A673 (cell line): ENCODE measurements around the gene TRAM1L1. TPM values are rescaled to one million over a fixed set of nuclear protein-coding genes. Genes with fewer than 3 reads are reported as not detected.

Experiments
- Bru-seq: library from RNA; stranded (reverse); fragments of 400-500 nt; gene quantifications from one replicate; lab custom pipeline; 2021; lab: Mats Ljungman, UMichigan
- BruChase-seq, 2 experiments: library from RNA; stranded (reverse); fragments of 400-500 nt; gene quantifications; one replicate each; lab custom pipeline; 2021; lab: Mats Ljungman, UMichigan
- BruUV-seq: library from RNA; stranded (reverse); fragments of 400-500 nt; replicated peaks from 2 replicates; lab custom pipeline; 2021; lab: Mats Ljungman, UMichigan
- CTCF ChIA-PET: fragments of 300-600 bp; sonication (Branson Sonifier 250); formaldehyde crosslinking; loops from one replicate; lab custom pipeline; 2022; ENCODE audit warnings: antibody characterized with exemption; lab: Charles Lee
- POLR2A ChIA-PET: fragments of 300-600 bp; sonication (Branson Sonifier 250); formaldehyde crosslinking; loops from one replicate; lab custom pipeline; 2022; ENCODE audit warnings: antibody characterized with exemption; ENCODE audit not compliant: low non-redundant PET; lab: Charles Lee
- DNase-seq: peaks from one replicate; pipeline ENCODE4 v3.0.0-alpha.2; 2015; ENCODE audit warnings: low spot score
- H3K27ac ChIP-seq: fragments of 200-600 bp; sonication (generic); 2 replicates; pipeline ENCODE4 v1.5.1; 2016; ENCODE audit warnings: mixed run types, low read depth, mild to moderate bottlenecking, mixed read lengths, antibody characterized with exemption, low read length; ENCODE audit not compliant: poor library complexity, severe bottlenecking
- H3K27me3 ChIP-seq: fragments of 200-600 bp; sonication (generic); replicated peaks from 2 replicates; pipeline ENCODE4 v1.6.1; 2017; ENCODE audit warnings: mixed run types, low read depth, mild to moderate bottlenecking, mixed read lengths, antibody characterized with exemption, low read length; ENCODE audit not compliant: insufficient read depth, poor library complexity
- H3K36me3 ChIP-seq: fragments of 200-600 bp; sonication (generic); 2 replicates; pipeline ENCODE4 v1.6.1; 2016; ENCODE audit warnings: mixed run types, mild to moderate bottlenecking, mixed read lengths, antibody characterized with exemption, low read length; ENCODE audit not compliant: insufficient read depth, poor library complexity, severe bottlenecking
- H3K4me1 ChIP-seq: fragments of 200-600 bp; sonication (generic); 2 replicates; pipeline ENCODE4 v1.6.1; 2017; ENCODE audit warnings: mixed run types, mild to moderate bottlenecking, mixed read lengths, antibody characterized with exemption, low read length; ENCODE audit not compliant: insufficient read depth, poor library complexity, severe bottlenecking
- H3K4me3 ChIP-seq: fragments of 200-600 bp; sonication (generic); 2 replicates; pipeline ENCODE4 v1.5.1; 2016; ENCODE audit warnings: low read depth, mixed run types, mild to moderate bottlenecking, mixed read lengths, low read length; ENCODE audit not compliant: poor library complexity, severe bottlenecking
- H3K9me3 ChIP-seq: fragments of 200-600 bp; sonication (generic); 2 replicates; pipeline ENCODE4 v1.6.1; 2016; ENCODE audit warnings: mixed run types, low read depth, mild to moderate bottlenecking, mixed read lengths, antibody characterized with exemption, low read length; ENCODE audit not compliant: poor library complexity, severe bottlenecking
- EZH2 ChIP-seq: fragments of 200-600 bp; sonication (generic); IDR thresholded peaks from 2 replicates; pipeline ENCODE4 v1.6.1; 2017; ENCODE audit warnings: borderline replicate concordance, low read depth, mild to moderate bottlenecking, mixed read lengths, antibody characterized with exemption, low read length; ENCODE audit not compliant: poor library complexity, severe bottlenecking
- intact Hi-C: fragments of 100-400 bp; cut with micrococcal nuclease; formaldehyde crosslinking; loops from one replicate; pipeline ENCODE4 v1.10.0; 2022; ENCODE audit not compliant: unreplicated experiment
- long read RNA-seq: library from polyadenylated mRNA; stranded (forward); transcript quantifications from one replicate; pipeline ENCODE4 v2.0.0, GENCODE V29; 2022
- total RNA-seq: library from RNA; stranded (reverse); gene quantifications from 2 replicates; pipeline ENCODE4 v1.2.3, GENCODE V29; 2021
- TF ChIP-seq, protein P1 (sequence below): fragments of 300-800, 200-600 bp; sonication (generic); conservative IDR thresholded peaks from 2 replicates; pipeline ENCODE4 v1.5.1; 2017; ENCODE audit warnings: low read depth, mild to moderate bottlenecking, antibody characterized with exemption, low read length, moderate library complexity, mixed read lengths

Gene TRAM1L1
- 4.5 and 5.3 TPM in 2 replicates for total RNA-seq
- Bru-seq, nascent RNA, result percentile 67 among the genes with signal in this experiment
- percentile 82 among the genes with signal in this experiment for BruChase-seq, experiment 1, labeled RNA remaining after a 2-hour chase
- percentile 54 among the genes with signal in this experiment for BruChase-seq, experiment 2, labeled RNA remaining after a 6-hour chase
- long read RNA-seq, transcript TRAM1L1-201 (1 exons, 2,023 nt), result major isoform, 21 of 22 reads
- long read RNA-seq, partial matches to known transcripts, result 0 of 22 reads
- long read RNA-seq, other reads (novel, unspliced or antisense), result 1 of 22 reads

DNA sequence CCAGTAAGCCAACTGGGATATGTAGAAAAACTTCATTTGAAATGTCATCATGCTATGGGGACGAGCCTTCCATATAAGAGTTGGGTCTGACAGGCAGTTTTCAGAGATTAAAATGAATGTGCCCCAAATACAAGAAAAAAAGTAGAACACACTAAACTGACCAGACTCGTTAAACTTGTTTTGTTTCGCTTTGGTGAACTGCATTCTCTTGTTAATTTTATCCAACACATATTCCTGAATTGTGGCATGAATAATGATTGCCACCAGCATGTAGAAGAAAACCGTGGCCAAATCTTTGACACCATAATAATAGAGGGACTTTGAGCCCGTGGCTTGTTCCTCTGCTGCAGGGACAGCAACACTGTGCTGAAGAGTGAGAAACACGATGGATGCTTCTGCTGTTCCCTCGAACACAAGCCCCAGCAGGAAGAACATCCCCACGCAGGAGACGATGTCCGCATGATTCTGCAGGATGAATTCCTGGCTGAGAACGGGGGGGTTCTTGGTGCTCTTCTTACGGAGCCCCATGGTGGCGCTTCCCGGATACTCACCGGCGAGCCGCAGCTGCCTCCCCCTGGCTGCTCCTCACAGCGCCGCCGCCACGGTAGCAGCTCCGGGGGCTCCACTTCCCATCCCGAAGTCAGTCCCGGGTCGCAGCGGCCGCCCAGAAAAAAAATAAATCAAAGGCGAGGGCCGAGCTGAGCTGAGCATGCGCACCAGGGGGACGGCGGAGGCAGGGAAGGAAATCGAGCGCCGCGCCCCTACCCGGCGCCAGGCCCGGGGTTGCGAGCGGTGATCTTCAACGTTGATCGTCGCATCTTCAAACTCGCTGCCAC is at the start of gene TRAM1L1:
TRAM1L1 (minus strand) TSS at position 711 of the 836 bp plus-strand sequence; CDS start at position 528, 183 bp downstream.
- Histone ChIP-seq H3K4me3 (peak within 1 kb of the TSS; percentile 65), H3K36me3 (peaks cover 8% of the 10 kb centered on the region), H3K9me3 (peaks cover 13% of the 10 kb centered on the region), H3K27ac (peak within 1 kb of the TSS; percentile 74), H3K27me3 (no peaks in the 10 kb centered on the region), H3K4me1 (no peaks in the 10 kb centered on the region)
- TF ChIP-seq, protein P1, sequence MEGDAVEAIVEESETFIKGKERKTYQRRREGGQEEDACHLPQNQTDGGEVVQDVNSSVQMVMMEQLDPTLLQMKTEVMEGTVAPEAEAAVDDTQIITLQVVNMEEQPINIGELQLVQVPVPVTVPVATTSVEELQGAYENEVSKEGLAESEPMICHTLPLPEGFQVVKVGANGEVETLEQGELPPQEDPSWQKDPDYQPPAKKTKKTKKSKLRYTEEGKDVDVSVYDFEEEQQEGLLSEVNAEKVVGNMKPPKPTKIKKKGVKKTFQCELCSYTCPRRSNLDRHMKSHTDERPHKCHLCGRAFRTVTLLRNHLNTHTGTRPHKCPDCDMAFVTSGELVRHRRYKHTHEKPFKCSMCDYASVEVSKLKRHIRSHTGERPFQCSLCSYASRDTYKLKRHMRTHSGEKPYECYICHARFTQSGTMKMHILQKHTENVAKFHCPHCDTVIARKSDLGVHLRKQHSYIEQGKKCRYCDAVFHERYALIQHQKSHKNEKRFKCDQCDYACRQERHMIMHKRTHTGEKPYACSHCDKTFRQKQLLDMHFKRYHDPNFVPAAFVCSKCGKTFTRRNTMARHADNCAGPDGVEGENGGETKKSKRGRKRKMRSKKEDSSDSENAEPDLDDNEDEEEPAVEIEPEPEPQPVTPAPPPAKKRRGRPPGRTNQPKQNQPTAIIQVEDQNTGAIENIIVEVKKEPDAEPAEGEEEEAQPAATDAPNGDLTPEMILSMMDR, result peak; percentile 32; the same call in 1 of the 2 replicates
- TF ChIP-seq EZH2, result no peak
- intact Hi-C loops, result no loop called here
- CTCF ChIA-PET, result no interaction called here
- DNase-seq, result peak; percentile 90
- POLR2A ChIA-PET, result no interaction called here
- TSS peak; percentile 67 for BruUV-seq

DNA sequence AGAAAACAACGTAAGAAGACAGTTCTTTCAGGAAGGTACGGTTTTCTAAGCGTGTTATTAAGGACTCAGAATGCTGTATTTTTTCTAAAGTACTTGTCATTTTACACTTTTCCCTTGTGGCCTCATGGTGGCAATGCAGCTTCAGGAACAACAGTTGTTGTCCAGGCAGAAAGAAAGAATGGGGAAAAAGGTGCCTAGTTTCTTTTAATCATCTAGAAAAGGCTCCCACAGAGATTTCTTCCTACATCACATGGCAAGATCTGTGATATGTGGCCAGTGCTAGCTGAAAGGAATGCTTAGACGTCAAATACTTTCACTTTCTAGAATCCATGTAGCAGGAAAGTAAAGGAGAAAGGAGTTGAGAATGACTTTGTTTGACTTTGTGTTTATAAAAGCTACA is 49.0 kb upstream of the TRAM1L1 start:
- Histone ChIP-seq H3K36me3 (no peaks in the 10 kb centered on the region), H3K27me3 (no peaks in the 10 kb centered on the region), H3K4me1 (no peaks in the 10 kb centered on the region), H3K4me3 (no peak overlapping the region), H3K27ac (no peak overlapping the region), H3K9me3 (peaks cover 6% of the 10 kb centered on the region)
- intact Hi-C loops, result loop anchor here (5.0 to 10.0 kb wide), 5 partner anchors 428 to 1140 kb away; no protein-coding TSS in a partner anchor
- no TSS peak for BruUV-seq
- ChIA-PET CTCF (interaction anchor here (1.2 kb wide), 1 partner anchor 900 kb away, joined by 4 read pairs; no protein-coding TSS in a partner anchor), POLR2A (interaction anchor here (0.7 kb wide), 1 partner anchor 952 kb away, joined by 3 read pairs; no protein-coding TSS in a partner anchor)
- DNase-seq, result peak; percentile 83
- TF ChIP-seq, protein P1, result peak; percentile 71
- no peak for TF ChIP-seq EZH2

DNA sequence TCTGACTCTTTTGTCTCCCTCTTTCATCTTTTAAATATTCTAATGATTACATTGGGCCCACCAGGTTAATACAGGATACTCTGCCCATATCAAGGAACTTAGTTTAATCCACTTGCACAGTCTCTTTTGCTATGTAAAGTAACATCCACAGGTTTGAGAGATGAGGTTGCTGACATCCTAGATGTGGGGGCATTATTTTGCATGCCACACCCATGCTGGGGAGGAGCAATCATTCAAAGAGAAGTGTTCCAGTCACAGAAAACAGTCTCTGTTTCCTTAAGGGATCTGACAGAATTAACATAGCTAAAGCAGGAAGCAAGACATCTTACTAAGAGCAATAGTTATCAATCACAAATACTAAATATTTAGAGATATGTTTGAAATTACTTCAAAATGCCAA is 11.5 kb upstream of the TRAM1L1 start:
- TF ChIP-seq, protein P1, result no peak
- TF ChIP-seq EZH2, result no peak
- no peaks in the 10 kb centered on the region for H3K9me3 ChIP-seq
- ChIA-PET POLR2A (no interaction called here), CTCF (no interaction called here)
- no TSS peak for BruUV-seq
- DNase-seq, result no peak
- H3K27me3 ChIP-seq, result no peaks in the 10 kb centered on the region
- H3K36me3 ChIP-seq, result no peaks in the 10 kb centered on the region
- H3K27ac ChIP-seq, result no peak overlapping the region
- intact Hi-C loops, result no loop called here
- no peak overlapping the region for H3K4me3 ChIP-seq
- peaks cover 3% of the 10 kb centered on the region for H3K4me1 ChIP-seq
